Right cardiac atrium (tissue), 5 donors: ENCODE results near the gene DAPK1. TPM values are rescaled to one million over a fixed set of nuclear protein-coding genes. Genes with fewer than 3 reads are reported as not detected.

Source experiments
- ATAC-seq, 2 donors: fragments of 200-7000 bp; cut with Tn5 transposase; one replicate each; pipeline versions ENCODE4 v1.8.0 to v1.9.1; 2020; ENCODE audit warnings: moderate library complexity in 2 of 2, mild to moderate bottlenecking in 1 of 2
- DNase-seq, 3 donors: peaks; one replicate each; pipeline ENCODE4 v3.0.0-alpha.2; 2020
- H3K27ac ChIP-seq: one replicate; pipeline ENCODE4 v1.5.1; 2013; ENCODE audit warnings: mild to moderate bottlenecking, low read length, control low read depth, moderate library complexity
- H3K27me3 ChIP-seq: one replicate; pipeline ENCODE4 v1.6.1; 2013; ENCODE audit not compliant: control insufficient read depth, insufficient read depth
- H3K4me1 ChIP-seq: one replicate; pipeline ENCODE4 v1.6.1; 2013; ENCODE audit warnings: low read length; ENCODE audit not compliant: control insufficient read depth, insufficient read depth
- H3K4me3 ChIP-seq: one replicate; pipeline ENCODE4 v1.5.1; 2013; ENCODE audit warnings: low read length, control low read depth
- H3K9me3 ChIP-seq: one replicate; pipeline ENCODE4 v1.6.1; 2013; ENCODE audit warnings: low read length; ENCODE audit not compliant: control insufficient read depth
- WGBS: extraction: QIAGEN DNeasy Blood & Tissue Kit; methylation state at CpG from one replicate; pipeline ENCODE4 v1.1.7; 2013; 5-methylcytosine and 5-hydroxymethylcytosine counted together
- intact Hi-C, 4 donors: fragments of 100-400 bp; cut with DNase I; formaldehyde crosslinking; loops; one replicate each; pipeline versions ENCODE4 v1.11.0 to v1.14.0; 2022 to 2023
- polyA plus RNA-seq: library from polyadenylated mRNA; stranded (reverse); fragments of 200-250 nt; gene quantifications from one replicate; pipeline ENCODE4 v1.2.3, GENCODE V29; 2013
- total RNA-seq, 4 donors: library from RNA; stranded (reverse); fragmentation: NEBNext Ultra II Directional; extraction: Animal tissue kit (Norgen Biotek cat#: 25700); gene quantifications; one replicate each; pipeline ENCODE4 v1.2.1, GENCODE V29; 2021
- donor health status: healthy with polysubstance abuse.
- donor health status: DM: no; HTN: yes; CAD: no.
- donor health status: DM: no; HTN: no; CAD: no.
- donor health status: DM: no; HTN: yes; CAD: no; lungs with severe emphysema.
- donor health status: DM: yes; HTN: yes; CAD: no.

DAPK1 gene
- total and polyA plus RNA-seq, 5 donors, result 5.2 to 20.1 (median 18.5) TPM

GRCh38 chr9:87505869-87506678 is 8.4 kb downstream of the DAPK1 start:
- no peak overlapping the region for H3K27ac ChIP-seq
- no peak for DNase-seq
- intact Hi-C loops, result no loop called here
- H3K4me1 ChIP-seq, result peaks cover 7% of the 10 kb centered on the region
- H3K4me3 ChIP-seq, result no peak overlapping the region
- no peaks in the 10 kb centered on the region for H3K9me3 ChIP-seq
- H3K27me3 ChIP-seq, result no peaks in the 10 kb centered on the region
- no peak for ATAC-seq
- WGBS, result 93% methylated on average over 13 of the region's 13 CpGs

GRCh38 chr9:87507576-87507975 is 9.9 kb downstream of the DAPK1 start:
- intact Hi-C loops, result no loop called here
- WGBS, result 80% methylated on average over 4 of the region's 4 CpGs
- H3K9me3 ChIP-seq, result no peaks in the 10 kb centered on the region
- H3K4me1 ChIP-seq, result peaks cover 4% of the 10 kb centered on the region
- H3K27me3 ChIP-seq, result no peaks in the 10 kb centered on the region
- no peak overlapping the region for H3K4me3 ChIP-seq
- no peak overlapping the region for H3K27ac ChIP-seq
- no peak for ATAC-seq
- no peak for DNase-seq

GRCh38 chr9:87510252-87510683 is 12.6 kb downstream of the DAPK1 start:
- Histone ChIP-seq H3K27me3 (no peaks in the 10 kb centered on the region), H3K9me3 (no peaks in the 10 kb centered on the region), H3K4me3 (no peak overlapping the region), H3K27ac (no peak overlapping the region), H3K4me1 (no peaks in the 10 kb centered on the region)
- 54% methylated on average over 4 of the region's 4 CpGs for WGBS
- intact Hi-C loops, result no loop called here
- DNase-seq (no peak), ATAC-seq (peak; percentile 40 to 67)

GRCh38 chr9:87512311-87512710 is 14.6 kb downstream of the DAPK1 start:
- H3K4me1 ChIP-seq, result peaks cover 3% of the 10 kb centered on the region
- no peak for ATAC-seq
- no peaks in the 10 kb centered on the region for H3K9me3 ChIP-seq
- H3K27ac ChIP-seq, result no peak overlapping the region
- intact Hi-C loops, result no loop called here
- H3K4me3 ChIP-seq, result no peak overlapping the region
- WGBS, result 87% methylated on average over 4 of the region's 4 CpGs
- no peak for DNase-seq
- no peaks in the 10 kb centered on the region for H3K27me3 ChIP-seq

- intact Hi-C loops, result no loop called here
- Histone ChIP-seq H3K4me3 (no peak overlapping the region), H3K27me3 (no peaks in the 10 kb centered on the region), H3K4me1 (peaks cover 3% of the 10 kb centered on the region), H3K9me3 (no peaks in the 10 kb centered on the region), H3K27ac (no peak overlapping the region)
- DNase-seq (no peak), ATAC-seq (no peak)
- 60% methylated on average over 4 of the region's 4 CpGs for WGBS
Measured at GRCh38 chr9:87513161-87513560, 15.5 kb downstream of the DAPK1 start.

- WGBS, result 97% methylated on average over 3 of the region's 3 CpGs
- ATAC-seq (no peak), DNase-seq (no peak)
- intact Hi-C loops, result no loop called here
- Histone ChIP-seq H3K27me3 (no peaks in the 10 kb centered on the region), H3K4me1 (peaks cover 4% of the 10 kb centered on the region), H3K27ac (no peak overlapping the region), H3K4me3 (no peak overlapping the region), H3K9me3 (no peaks in the 10 kb centered on the region)
Measured at GRCh38 chr9:87513880-87514535, 16.3 kb downstream of the DAPK1 start.

- no peaks in the 10 kb centered on the region for H3K27me3 ChIP-seq
- no peak for ATAC-seq
- 67% methylated on average over 2 of the region's 2 CpGs for WGBS
- no peaks in the 10 kb centered on the region for H3K9me3 ChIP-seq
- H3K4me1 ChIP-seq, result peaks cover 6% of the 10 kb centered on the region
- H3K4me3 ChIP-seq, result no peak overlapping the region
- intact Hi-C loops, result no loop called here
- DNase-seq, result no peak
- H3K27ac ChIP-seq, result no peak overlapping the region
Measured at GRCh38 chr9:87515006-87515405, 17.3 kb downstream of the DAPK1 start.

- Histone ChIP-seq H3K4me3 (no peak overlapping the region), H3K4me1 (peaks cover 6% of the 10 kb centered on the region), H3K27ac (no peak overlapping the region), H3K9me3 (no peaks in the 10 kb centered on the region), H3K27me3 (no peaks in the 10 kb centered on the region)
- ATAC-seq, result no peak
- intact Hi-C loops, result no loop called here
- 81% methylated on average over 9 of the region's 9 CpGs for WGBS
- no peak for DNase-seq
Measured at GRCh38 chr9:87515588-87516221, 18.0 kb downstream of the DAPK1 start.

- Histone ChIP-seq H3K4me1 (peaks cover 6% of the 10 kb centered on the region), H3K27me3 (no peaks in the 10 kb centered on the region), H3K9me3 (no peaks in the 10 kb centered on the region), H3K27ac (no peak overlapping the region), H3K4me3 (no peak overlapping the region)
- ATAC-seq, result peak; percentile 61 to 81
- peak; percentile 71 to 81 (median 78) for DNase-seq
- intact Hi-C loops, result no loop called here
- WGBS, result 56% methylated on average over 12 of the region's 12 CpGs
Measured at GRCh38 chr9:87516222-87516925, 18.7 kb downstream of the DAPK1 start.

- Histone ChIP-seq H3K4me3 (no peak overlapping the region), H3K4me1 (peaks cover 6% of the 10 kb centered on the region), H3K27me3 (no peaks in the 10 kb centered on the region), H3K9me3 (no peaks in the 10 kb centered on the region), H3K27ac (no peak overlapping the region)
- DNase-seq, result no peak
- WGBS, result 84% methylated on average over 3 of the region's 3 CpGs
- intact Hi-C loops, result no loop called here
- no peak for ATAC-seq
Measured at GRCh38 chr9:87516926-87517290, 19.2 kb downstream of the DAPK1 start.

- WGBS, result 83% methylated on average over 6 of the region's 6 CpGs
- H3K9me3 ChIP-seq, result no peaks in the 10 kb centered on the region
- H3K4me3 ChIP-seq, result no peak overlapping the region
- intact Hi-C loops, result no loop called here
- H3K27ac ChIP-seq, result no peak overlapping the region
- no peaks in the 10 kb centered on the region for H3K27me3 ChIP-seq
- H3K4me1 ChIP-seq, result peaks cover 6% of the 10 kb centered on the region
- ATAC-seq (no peak), DNase-seq (no peak)
Measured at GRCh38 chr9:87517732-87518131, 20.1 kb downstream of the DAPK1 start.
